ENCODE results near the gene PLA2G2C. TPM values are rescaled to one million over a fixed set of nuclear protein-coding genes. Genes with fewer than 3 reads are reported as not detected.

The PLA2G2C gene
- total and polyA plus RNA-seq, 2 of the 8 experiments (the other 6 are each of a cell fraction or from before 2014, with no cell fraction given) = not detected

- Histone ChIP-seq H3K18ac (ENCODE audit: extremely low read depth, low read length) (no peak overlapping the region), H4K20me1 (replicated peaks in 1 of 2; ENCODE audit: control insufficient read depth in 1 of 2, insufficient read depth in 2 of 2, low read length in 2 of 2) (no peaks in the 10 kb centered on the region), H2AK5ac (ENCODE audit: low read depth, low read length) (no peak overlapping the region), H2AFZ (ENCODE audit: low read length) (no peak overlapping the region), H2BK15ac (ENCODE audit: low read length) (no peak overlapping the region), H4K8ac (ENCODE audit: extremely low read depth, insufficient read depth, low read length) (no peak overlapping the region), H3K14ac (ENCODE audit: insufficient read length) (no peak overlapping the region), H2BK5ac (ENCODE audit: low read depth, low read length) (no peak overlapping the region), H3K23me2 (ENCODE audit: low read depth, low read length) (no peaks in the 10 kb centered on the region), H3K56ac (replicated peaks; ENCODE audit: insufficient read length, low read depth, low read length) (no peak overlapping the region), H3K79me1 (ENCODE audit: low read depth, low read length) (0 out of 2 replicates have a peak, but pooled peaks cover 2% of the 10 kb centered on the region), H3K23ac (ENCODE audit: insufficient read length) (no peak overlapping the region), H3K9me3 (ENCODE audit: insufficient read depth in 2 of 2, low read depth in 1 of 2, low read length in 1 of 2) (no peaks in the 10 kb centered on the region), H3K4ac (replicated peaks; ENCODE audit: insufficient read length, low read depth, low read length) (no peak overlapping the region), H4K91ac (replicated peaks; ENCODE audit: insufficient read length, low read length) (no peak overlapping the region), H3K9ac (replicated peaks in 1 of 4; ENCODE audit: extremely low read depth in 1 of 4, low read depth in 3 of 4, low read length in 3 of 4) (no peak overlapping the region), H3K27me3 (replicated peaks in 1 of 4; ENCODE audit: control insufficient read depth in 3 of 4, extremely low read depth in 1 of 4, insufficient read depth in 3 of 4, low read length in 3 of 4) (peaks cover 0 to 4% (median 0%) of the 10 kb centered on the region in 4 experiments; a peak in 3 of 7 replicates), H3K27ac (ENCODE audit: low read depth, low read length) (no peak overlapping the region), H4K5ac (ENCODE audit: insufficient read length, low read depth, low read length) (no peak overlapping the region), H3K4me2 (ENCODE audit: insufficient read depth in 1 of 2, low read depth in 2 of 2, low read length in 2 of 2) (no peak overlapping the region), H3K36me3 (ENCODE audit: control insufficient read depth in 2 of 4, insufficient read depth in 4 of 4, low read length in 3 of 4) (no peaks in the 10 kb centered on the region), H2BK12ac (ENCODE audit: low read depth, low read length) (no peak overlapping the region), H2BK20ac (ENCODE audit: low read length) (no peak overlapping the region), H2BK120ac (replicated peaks; ENCODE audit: low read depth, low read length) (no peak overlapping the region), H3K4me1 (replicated peaks in 1 of 4; ENCODE audit: control insufficient read depth in 3 of 4, insufficient read depth in 4 of 4, low read length in 3 of 4) (peaks cover 0 to 2% (median 0%) of the 10 kb centered on the region in 4 experiments; a peak in 1 of 7 replicates), H3K4me3 (ENCODE audit: extremely low read depth in 1 of 4, insufficient read depth in 2 of 4, low read depth in 3 of 4, low read length in 4 of 4) (no peak overlapping the region), H3K79me2 (ENCODE audit: control insufficient read depth in 1 of 2, insufficient read depth in 2 of 2, low read length in 2 of 2) (no peaks in the 10 kb centered on the region)
- FAIRE-seq (no peak), DNase-seq (ENCODE audit: low read depth in 1 of 2, low spot score in 2 of 2) (no peak)
- CTCF ChIA-PET (ENCODE audit: partially characterized antibody) = interaction anchor here (0.7 to 2.1 kb wide), 9 partner anchors 9 to 133 kb away, joined by 3 to 13 read pairs (median 3); no protein-coding TSS in a partner anchor
- WGBS, 2 experiments (ENCODE audit: extremely low coverage in 1 of 2, insufficient coverage in 1 of 2, insufficient read length in 1 of 2, insufficient replicate concordance in 2 of 2, low coverage in 1 of 2, low lambda C conversion rate in 2 of 2, missing lambda C conversion rate in 1 of 2) = 90% methylated on average over 11 of the region's 11 CpGs; no CpG with 5 or more reads in 1 of the 2 experiments
- POLR2A ChIA-PET (ENCODE audit: partially characterized antibody) = no interaction called here
- no peak for TF ChIP-seq CTCF (IDR thresholded peaks at IDR 0.05; ENCODE audit: control extremely low read depth in 1 of 3, insufficient read depth in 1 of 3, low read depth in 1 of 3, low read length in 3 of 3)
- no peak for TF ChIP-seq KDM1A (IDR thresholded peaks at IDR 0.05; ENCODE audit: borderline replicate concordance, low read length)
- TF ChIP-seq TAF7 (optimal IDR thresholded peaks at IDR 0.05; ENCODE audit: borderline replicate concordance, low read depth, low read length) = no peak
- no peak for TF ChIP-seq CBX5 (IDR thresholded peaks at IDR 0.05; ENCODE audit: low read depth, low read length)
- no peak for TF ChIP-seq CEBPB (IDR thresholded peaks at IDR 0.05; ENCODE audit: low read depth, low read length)
- TF ChIP-seq E2F6 (IDR thresholded peaks at IDR 0.05) = no peak
- TF ChIP-seq CTBP2 (IDR thresholded peaks at IDR 0.05; ENCODE audit: borderline replicate concordance, insufficient read depth, insufficient read length, low read length) = no peak
- no peak for TF ChIP-seq TAF1 (IDR thresholded peaks at IDR 0.05; ENCODE audit: low read depth, low read length)
- TF ChIP-seq CREB1 (IDR thresholded peaks at IDR 0.05) = no peak
- no peak for TF ChIP-seq SP1 (IDR thresholded peaks at IDR 0.05; ENCODE audit: low read depth, low read length)
- TF ChIP-seq KDM4A (IDR thresholded peaks at IDR 0.05; ENCODE audit: low read depth, low read length, severe bottlenecking) = no peak
Measured at GRCh38 chr1:20228314-20228825, 42.1 kb upstream of the PLA2G2C start.

Measured in H1 (cell line).